Type B pancreatic cell (in vitro differentiated cells): ENCODE results near the gene SCN11A. TPM values are rescaled to one million over a fixed set of nuclear protein-coding genes. Genes with fewer than 3 reads are reported as not detected.
"Not testable (repeated sequence)": the region's sequence is repeated elsewhere in the genome, so short reads cannot be mapped to it uniquely, and the experiment has no call there.

ENCODE experiments used
- DNase-seq: peaks from one replicate; pipeline ENCODE4 v3.0.0; 2021; ENCODE audit warnings: mixed read lengths; ENCODE audit not compliant: unreplicated experiment; ENCODE audit errors: extremely low spot score
- H3K27ac Mint-ChIP-seq: 2 replicates; pipeline ENCODE4 v1.8.0; 2021; ENCODE audit warnings: mild to moderate bottlenecking, mixed read lengths
- H3K27me3 Mint-ChIP-seq: 2 replicates; pipeline ENCODE4 v1.8.0; 2021; ENCODE audit warnings: mixed read lengths
- H3K36me3 Mint-ChIP-seq: 2 replicates; pipeline ENCODE4 v1.8.0; 2021; ENCODE audit warnings: mixed read lengths
- H3K4me1 Mint-ChIP-seq: one replicate; pipeline ENCODE4 v1.8.0; 2021; ENCODE audit warnings: mixed read lengths; ENCODE audit not compliant: unreplicated experiment
- H3K4me3 Mint-ChIP-seq: 2 replicates; pipeline ENCODE4 v1.8.0; 2021; ENCODE audit warnings: mild to moderate bottlenecking, mixed read lengths
- H3K9me3 Mint-ChIP-seq: 2 replicates; pipeline ENCODE4 v1.8.0; 2021; ENCODE audit warnings: mixed read lengths
- CTCF ChIP-seq: fragments of 200-600 bp; sonication (generic); conservative IDR thresholded peaks from 2 replicates; pipeline ENCODE4 v1.5.0; 2021; ENCODE audit warnings: antibody characterized with exemption, mild to moderate bottlenecking
- total RNA-seq: library from RNA; stranded (reverse); gene quantifications from 2 replicates; pipeline ENCODE4 v1.2.1, GENCODE V29; 2021; ENCODE audit warnings: low replicate concordance

The SCN11A gene
- total RNA-seq, 1 donor from 2014 or later = 1.4 TPM

GRCh38 chr3:39065197-39065596 is 13.5 kb upstream of the SCN11A start:
- no peak overlapping the region for H3K27ac Mint-ChIP-seq
- peaks cover 20% of the 10 kb centered on the region for H3K4me1 Mint-ChIP-seq
- no peak for DNase-seq
- H3K27me3 Mint-ChIP-seq = no peaks in the 10 kb centered on the region
- no peaks in the 10 kb centered on the region for H3K9me3 Mint-ChIP-seq
- no peak overlapping the region for H3K4me3 Mint-ChIP-seq
- TF ChIP-seq CTCF = peak; percentile 61
- peaks cover 20% of the 10 kb centered on the region for H3K36me3 Mint-ChIP-seq

GRCh38 chr3:39064646-39065045 is 12.9 kb upstream of the SCN11A start:
- TF ChIP-seq CTCF = no peak
- Mint-ChIP-seq H3K4me1 (peaks cover 20% of the 10 kb centered on the region), H3K27ac (no peak overlapping the region)

GRCh38 chr3:39063143-39063542 is 11.4 kb upstream of the SCN11A start:
- Mint-ChIP-seq H3K9me3 (no peaks in the 10 kb centered on the region), H3K4me3 (no peak overlapping the region), H3K36me3 (peaks cover 19% of the 10 kb centered on the region), H3K27ac (no peak overlapping the region), H3K4me1 (peaks cover 25% of the 10 kb centered on the region), H3K27me3 (no peaks in the 10 kb centered on the region)
- TF ChIP-seq CTCF = no peak
- no peak for DNase-seq

More at GRCh38 chr3:39064646-39065045, 12.9 kb upstream of the SCN11A start:
- Mint-ChIP-seq H3K36me3 (peaks cover 19% of the 10 kb centered on the region), H3K27me3 (no peaks in the 10 kb centered on the region), H3K9me3 (no peaks in the 10 kb centered on the region), H3K4me3 (no peak overlapping the region)
- no peak for DNase-seq

GRCh38 chr3:39062180-39062579 is 10.4 kb upstream of the SCN11A start:
- H3K36me3 Mint-ChIP-seq = peaks cover 16% of the 10 kb centered on the region
- no peaks in the 10 kb centered on the region for H3K9me3 Mint-ChIP-seq
- no peak for DNase-seq
- no peak overlapping the region for H3K4me3 Mint-ChIP-seq
- no peak for TF ChIP-seq CTCF
- H3K27me3 Mint-ChIP-seq = no peaks in the 10 kb centered on the region
- H3K27ac Mint-ChIP-seq = no peak overlapping the region
- peaks cover 25% of the 10 kb centered on the region for H3K4me1 Mint-ChIP-seq

GRCh38 chr3:39061228-39061627 is 9.5 kb upstream of the SCN11A start:
- not testable (repeated sequence) for H3K27me3 Mint-ChIP-seq, H3K4me3 Mint-ChIP-seq, H3K9me3 Mint-ChIP-seq, H3K27ac Mint-ChIP-seq, DNase-seq
- peaks cover 16% of the 10 kb centered on the region for H3K36me3 Mint-ChIP-seq
- H3K4me1 Mint-ChIP-seq = peaks cover 29% of the 10 kb centered on the region

- Mint-ChIP-seq H3K27ac (no peak overlapping the region), H3K27me3 (no peaks in the 10 kb centered on the region), H3K4me1 (peaks cover 33% of the 10 kb centered on the region), H3K36me3 (peaks cover 5% of the 10 kb centered on the region), H3K4me3 (no peak overlapping the region), H3K9me3 (peaks cover 4% of the 10 kb centered on the region)
- DNase-seq = no peak
- no peak for TF ChIP-seq CTCF
Observed at GRCh38 chr3:39056151-39056550, 4.4 kb upstream of the SCN11A start.
